Karpas-422 (cell line): ENCODE measurements around the gene TMEM131. TPM values are rescaled to one million over a fixed set of nuclear protein-coding genes. Genes with fewer than 3 reads are reported as not detected.

ENCODE experiments used
- DNase-seq: peaks from one replicate; pipeline ENCODE4 v3.0.0-alpha.2; 2015
- H2AFZ ChIP-seq: fragments of 200-600 bp; sonication (generic); 2 replicates; pipeline ENCODE4 v1.6.1; 2014; ENCODE audit warnings: antibody characterized with exemption, low read length, mixed read lengths
- H3K27ac ChIP-seq: fragments of 200-600 bp; sonication (generic); 2 replicates; pipeline ENCODE4 v1.5.1; 2014; ENCODE audit warnings: mild to moderate bottlenecking, low read length, moderate library complexity
- H3K27me3 ChIP-seq: fragments of 200-600 bp; sonication (generic); 2 replicates; pipeline ENCODE4 v1.6.1; 2014; ENCODE audit warnings: low read length, mixed read lengths
- H3K36me3 ChIP-seq: fragments of 200-600 bp; sonication (generic); 2 replicates; pipeline ENCODE4 v1.6.1; 2014; ENCODE audit warnings: low read length, mixed read lengths; ENCODE audit not compliant: insufficient read depth
- H3K4me1 ChIP-seq: fragments of 200-600 bp; sonication (generic); 2 replicates; pipeline ENCODE4 v1.6.1; 2014; ENCODE audit warnings: mild to moderate bottlenecking, low read length, mixed read lengths
- H3K4me2 ChIP-seq: fragments of 200-600 bp; sonication (generic); 2 replicates; pipeline ENCODE4 v1.6.1; 2014; ENCODE audit warnings: low read length, low read depth, mild to moderate bottlenecking; ENCODE audit not compliant: poor library complexity, severe bottlenecking
- H3K4me3 ChIP-seq: fragments of 200-600 bp; sonication (generic); 2 replicates; pipeline ENCODE4 v1.5.1; 2014; ENCODE audit warnings: mild to moderate bottlenecking, antibody characterized with exemption, low read length, mixed read lengths
- H3K79me2 ChIP-seq: fragments of 200-600 bp; sonication (generic); 2 replicates; pipeline ENCODE4 v1.6.1; 2014; ENCODE audit warnings: mild to moderate bottlenecking, low read length, mixed read lengths
- H3K9ac ChIP-seq: fragments of 200-600 bp; sonication (generic); 2 replicates; pipeline ENCODE4 v1.6.0; 2014; ENCODE audit warnings: low read length
- H3K9me2 ChIP-seq: fragments of 200-600 bp; sonication (generic), shearing (Covaris generic); replicated peaks from 2 replicates; pipeline ENCODE4 v1.6.0; 2014; ENCODE audit warnings: mild to moderate bottlenecking, low read length, moderate library complexity; ENCODE audit not compliant: insufficient read depth
- H3K9me3 ChIP-seq: fragments of 300-700, 200-600 bp; sonication (generic); 2 replicates; pipeline ENCODE4 v1.6.1; 2014; ENCODE audit warnings: low read length, mixed read lengths
- H4K20me1 ChIP-seq: fragments of 200-600 bp; sonication (generic); 2 replicates; pipeline ENCODE4 v1.6.1; 2014; ENCODE audit warnings: mild to moderate bottlenecking, antibody characterized with exemption, low read length, low read depth; ENCODE audit not compliant: insufficient read depth
- total RNA-seq: library from RNA; depleted of rRNA; stranded (reverse); fragments of >200 nt; shearing (Covaris generic); gene quantifications from 2 replicates; pipeline ENCODE4 v1.2.3, GENCODE V29; 2014; ENCODE audit warnings: low replicate concordance

The TMEM131 gene
- total RNA-seq, 1 experiment from 2014 or later, result 20.9 TPM

DNA sequence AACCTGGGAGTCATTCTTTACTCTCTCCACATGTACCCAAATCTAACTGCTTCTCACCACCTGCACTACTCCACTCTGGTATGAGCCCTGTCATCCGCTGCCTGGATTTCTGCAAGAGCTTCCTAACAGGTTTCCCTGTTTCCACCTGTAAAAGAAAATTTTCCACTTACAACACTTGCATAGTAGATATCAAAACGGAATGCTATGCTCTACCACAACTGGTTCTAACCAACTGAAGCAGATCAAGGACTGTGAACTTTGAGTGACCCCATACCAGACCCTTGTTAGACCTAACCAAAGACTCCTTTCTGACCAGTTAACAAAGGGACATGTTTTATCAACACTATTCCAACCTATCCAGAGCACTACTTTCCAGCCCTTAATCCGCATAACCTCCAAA is 3.8 kb upstream of the TMEM131 start:
- H3K4me1 ChIP-seq, result peaks cover 12% of the 10 kb centered on the region
- no peak overlapping the region for H3K4me2 ChIP-seq
- H3K27me3 ChIP-seq, result no peaks in the 10 kb centered on the region
- H2AFZ ChIP-seq, result no peak overlapping the region
- no peak for DNase-seq
- no peak overlapping the region for H3K4me3 ChIP-seq
- no peaks in the 10 kb centered on the region for H3K9me3 ChIP-seq
- H3K9ac ChIP-seq, result no peak overlapping the region
- H3K9me2 ChIP-seq, result no peaks in the 10 kb centered on the region
- no peaks in the 10 kb centered on the region for H3K79me2 ChIP-seq
- no peaks in the 10 kb centered on the region; the same call in 1 of the 2 replicates for H4K20me1 ChIP-seq
- no peaks in the 10 kb centered on the region for H3K36me3 ChIP-seq
- no peak overlapping the region for H3K27ac ChIP-seq

DNA sequence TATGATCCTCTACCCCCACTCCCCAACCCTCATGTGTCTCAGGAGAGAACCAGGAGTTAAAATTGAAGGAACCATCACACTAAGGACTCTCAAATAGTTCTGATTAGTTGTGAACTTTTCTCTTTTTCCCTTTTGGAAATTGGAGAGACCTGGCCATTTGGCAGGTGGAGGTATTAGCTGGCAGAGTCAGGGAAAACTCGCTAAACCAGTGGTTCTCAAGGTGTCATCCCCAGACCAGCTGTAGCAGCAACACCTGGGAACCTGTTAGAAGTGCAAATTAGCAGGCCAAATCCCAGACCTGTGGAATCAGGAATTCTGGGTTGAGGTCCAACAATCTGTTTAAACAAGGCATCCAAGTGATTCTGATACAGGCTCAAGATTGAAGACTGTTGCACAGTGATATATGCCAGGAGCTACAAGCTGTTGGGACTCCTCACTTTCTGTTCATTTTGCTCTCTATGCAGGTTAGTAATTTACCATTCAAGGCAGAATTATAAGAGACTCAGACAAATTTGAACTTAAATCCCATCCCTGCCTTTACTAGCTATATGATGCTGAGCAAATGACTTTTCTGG is 2.8 kb upstream of the TMEM131 start:
- Histone ChIP-seq H4K20me1 (peaks cover 8% of the 10 kb centered on the region), H3K9ac (no peak overlapping the region), H3K27me3 (no peaks in the 10 kb centered on the region), H3K9me3 (no peaks in the 10 kb centered on the region), H3K4me3 (no peak overlapping the region), H3K79me2 (peaks cover 8% of the 10 kb centered on the region), H3K27ac (no peak overlapping the region), H3K36me3 (no peaks in the 10 kb centered on the region), H3K9me2 (no peaks in the 10 kb centered on the region), H3K4me1 (peaks cover 17% of the 10 kb centered on the region), H3K4me2 (no peak overlapping the region), H2AFZ (no peak overlapping the region)
- no peak for DNase-seq

DNA sequence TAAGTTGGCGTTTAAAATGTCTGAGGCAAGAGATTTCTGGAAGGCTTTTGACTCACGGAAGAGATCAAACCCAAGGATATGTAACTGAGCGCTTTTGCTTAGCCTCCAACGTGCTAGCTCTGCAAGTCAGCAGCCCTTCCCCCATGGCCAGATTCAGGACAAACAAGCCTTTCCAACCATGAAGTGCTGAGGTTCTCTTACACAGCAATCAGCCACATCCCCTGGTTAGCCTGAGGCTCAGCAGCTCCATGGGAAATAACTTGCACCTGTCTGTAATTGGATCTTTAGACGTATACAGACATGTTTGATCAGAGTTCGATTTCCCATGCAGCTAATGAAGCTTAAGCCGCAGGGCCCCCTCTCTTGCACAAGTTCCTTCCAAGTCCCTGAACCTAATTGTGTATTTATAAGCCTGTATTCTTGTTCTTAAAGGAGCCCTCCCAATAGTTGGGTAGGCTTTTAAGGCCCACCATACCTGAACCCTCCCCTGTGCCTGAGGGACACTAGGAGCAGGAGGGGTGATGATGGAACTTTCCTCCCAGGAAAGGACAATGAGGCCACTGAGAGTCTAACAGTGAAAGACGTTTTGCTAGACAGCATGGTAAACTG is 2.1 kb upstream of the TMEM131 start:
- H2AFZ ChIP-seq, result no peak overlapping the region
- no peak for DNase-seq
- no peak overlapping the region for H3K27ac ChIP-seq
- H3K36me3 ChIP-seq, result no peaks in the 10 kb centered on the region
- peaks cover 14% of the 10 kb centered on the region for H4K20me1 ChIP-seq
- no peak overlapping the region for H3K9ac ChIP-seq
- no peaks in the 10 kb centered on the region for H3K27me3 ChIP-seq
- peaks cover 13% of the 10 kb centered on the region for H3K79me2 ChIP-seq
- H3K9me3 ChIP-seq, result no peaks in the 10 kb centered on the region
- no peak overlapping the region for H3K4me3 ChIP-seq
- no peaks in the 10 kb centered on the region for H3K9me2 ChIP-seq
- H3K4me1 ChIP-seq, result peaks cover 24% of the 10 kb centered on the region
- H3K4me2 ChIP-seq, result no peak overlapping the region

DNA sequence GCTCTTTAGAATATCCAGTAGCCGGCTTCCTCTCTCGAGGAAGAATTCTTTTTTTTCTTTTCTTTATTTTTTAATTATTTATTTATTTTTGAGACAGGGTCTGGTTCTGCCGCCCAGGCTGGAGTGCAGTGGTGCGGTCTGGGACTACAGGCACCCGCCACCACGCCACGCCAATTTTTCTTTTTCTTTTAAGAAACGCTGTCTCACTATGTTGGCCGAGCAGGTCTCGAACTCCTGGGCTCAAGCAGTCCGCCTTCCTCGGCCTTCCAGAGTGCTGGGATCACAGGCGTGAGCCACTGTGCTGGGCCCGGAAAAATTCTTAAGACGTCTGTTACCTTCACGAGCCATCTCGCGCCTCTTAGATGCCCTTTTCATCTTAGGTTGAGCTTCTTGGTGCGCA is 931 bp upstream of the TMEM131 start:
- Histone ChIP-seq H3K4me3 (peak overlapping the region; percentile 86; the same call in 1 of the 2 replicates), H3K9me2 (no peaks in the 10 kb centered on the region)

DNA sequence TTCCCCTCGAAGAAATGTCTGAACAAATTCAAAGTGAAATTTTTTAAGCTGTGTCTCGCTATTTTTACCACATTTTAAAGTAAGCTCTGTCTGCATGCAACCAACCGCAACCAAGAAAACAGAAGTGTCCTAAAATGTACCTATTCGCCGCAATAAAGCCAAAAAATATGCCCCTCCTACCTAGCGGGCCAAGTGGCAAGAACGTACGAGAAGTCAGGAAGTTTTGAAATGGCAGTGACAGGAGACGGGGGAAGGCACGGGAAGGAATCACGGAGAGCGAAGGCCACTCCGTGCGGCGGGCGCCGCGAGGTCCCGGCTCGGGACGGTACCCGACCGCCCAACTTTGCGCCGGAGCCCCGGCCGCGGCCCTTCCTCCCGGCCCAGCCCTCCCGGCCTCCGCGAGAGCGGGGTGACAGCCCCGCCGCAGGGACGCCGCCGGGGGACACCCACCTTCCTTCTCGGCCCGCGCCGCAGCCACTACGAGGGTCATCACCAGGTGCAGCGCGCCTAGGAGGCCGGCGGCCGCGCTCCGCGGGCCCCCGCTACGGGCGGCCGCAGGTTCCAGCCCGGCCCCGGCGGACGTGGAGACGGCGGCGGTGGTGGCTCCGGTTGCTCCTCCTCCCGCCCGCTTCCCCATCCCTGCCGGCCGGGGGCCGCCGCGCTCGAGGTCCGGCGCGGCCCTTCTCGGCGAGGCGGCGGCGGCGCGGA is 568 bp downstream of the TMEM131 start:
- H3K9me2 ChIP-seq, result no peaks in the 10 kb centered on the region
- no peaks in the 10 kb centered on the region for H3K36me3 ChIP-seq
- peaks cover 30% of the 10 kb centered on the region for H3K79me2 ChIP-seq
- no peaks in the 10 kb centered on the region for H3K9me3 ChIP-seq
- H3K9ac ChIP-seq, result peak overlapping the region; percentile 88
- peak; percentile 93 for DNase-seq
- H4K20me1 ChIP-seq, result peaks cover 36% of the 10 kb centered on the region
- H3K4me3 ChIP-seq, result peak overlapping the region; percentile 86
- H3K27ac ChIP-seq, result peak overlapping the region; percentile 77
- peaks cover 30% of the 10 kb centered on the region for H3K4me1 ChIP-seq
- peak overlapping the region; percentile 78 for H3K4me2 ChIP-seq
- no peaks in the 10 kb centered on the region for H3K27me3 ChIP-seq
- H2AFZ ChIP-seq, result no peak overlapping the region; the same call in 1 of the 2 replicates

More for the DNA sequence above, 931 bp upstream of the TMEM131 start:
- H4K20me1 ChIP-seq, result peaks cover 23% of the 10 kb centered on the region
- peak overlapping the region; percentile 78 for H3K4me2 ChIP-seq
- H3K79me2 ChIP-seq, result peaks cover 18% of the 10 kb centered on the region
- H3K9me3 ChIP-seq, result no peaks in the 10 kb centered on the region
- no peak overlapping the region for H3K27ac ChIP-seq
- peaks cover 26% of the 10 kb centered on the region for H3K4me1 ChIP-seq
- no peaks in the 10 kb centered on the region for H3K36me3 ChIP-seq
- DNase-seq, result no peak
- H3K9ac ChIP-seq, result peak overlapping the region; percentile 88
- no peaks in the 10 kb centered on the region for H3K27me3 ChIP-seq
- peak overlapping the region; percentile 91 for H2AFZ ChIP-seq

- H3K27me3 ChIP-seq, result no peaks in the 10 kb centered on the region
- H3K9me2 ChIP-seq, result no peaks in the 10 kb centered on the region
- DNase-seq, result no peak
- peak overlapping the region; percentile 86 for H3K4me3 ChIP-seq
- peak overlapping the region; percentile 77 for H3K27ac ChIP-seq
- peaks cover 30% of the 10 kb centered on the region for H3K4me1 ChIP-seq
- peak overlapping the region; percentile 78 for H3K4me2 ChIP-seq
- H4K20me1 ChIP-seq, result peaks cover 43% of the 10 kb centered on the region
- no peak overlapping the region for H2AFZ ChIP-seq
- no peaks in the 10 kb centered on the region for H3K9me3 ChIP-seq
- H3K9ac ChIP-seq, result peak overlapping the region; percentile 88
- no peaks in the 10 kb centered on the region for H3K36me3 ChIP-seq
- peaks cover 37% of the 10 kb centered on the region for H3K79me2 ChIP-seq
These were observed 1.3 kb downstream of the TMEM131 start for GRCh38 chr2:97994476-97994875.

DNA sequence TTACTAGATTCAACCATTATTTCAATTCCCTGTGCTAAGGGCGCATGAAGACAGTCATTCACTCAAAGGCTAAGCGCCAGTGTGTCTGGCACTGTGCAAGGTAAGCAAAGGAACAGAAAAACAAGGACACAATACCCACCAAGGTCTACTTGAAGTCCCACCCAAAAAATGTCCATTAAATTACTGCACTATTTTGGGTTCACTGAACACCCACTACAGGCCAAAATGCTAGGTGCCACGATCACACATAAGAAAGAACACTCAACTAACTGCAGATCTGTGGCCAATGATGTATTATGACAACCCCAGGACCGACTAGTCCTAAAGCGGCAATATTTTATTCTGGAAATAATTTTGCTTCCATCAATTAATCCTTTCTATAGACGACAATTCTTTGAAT is 1.8 kb downstream of the TMEM131 start:
- H4K20me1 ChIP-seq, result peaks cover 43% of the 10 kb centered on the region
- H3K4me1 ChIP-seq, result peaks cover 30% of the 10 kb centered on the region
- no peak overlapping the region for H3K9ac ChIP-seq
- no peaks in the 10 kb centered on the region for H3K9me2 ChIP-seq
- H3K36me3 ChIP-seq, result no peaks in the 10 kb centered on the region
- no peak overlapping the region for H3K27ac ChIP-seq
- H3K27me3 ChIP-seq, result no peaks in the 10 kb centered on the region
- DNase-seq, result no peak
- peaks cover 37% of the 10 kb centered on the region for H3K79me2 ChIP-seq
- peak overlapping the region; percentile 78 for H3K4me2 ChIP-seq
- no peak overlapping the region for H2AFZ ChIP-seq
- H3K9me3 ChIP-seq, result no peaks in the 10 kb centered on the region
- peak overlapping the region; percentile 86 for H3K4me3 ChIP-seq
